Measurements from ENCODE around the gene HOATZ.

The HOATZ gene

DNA sequence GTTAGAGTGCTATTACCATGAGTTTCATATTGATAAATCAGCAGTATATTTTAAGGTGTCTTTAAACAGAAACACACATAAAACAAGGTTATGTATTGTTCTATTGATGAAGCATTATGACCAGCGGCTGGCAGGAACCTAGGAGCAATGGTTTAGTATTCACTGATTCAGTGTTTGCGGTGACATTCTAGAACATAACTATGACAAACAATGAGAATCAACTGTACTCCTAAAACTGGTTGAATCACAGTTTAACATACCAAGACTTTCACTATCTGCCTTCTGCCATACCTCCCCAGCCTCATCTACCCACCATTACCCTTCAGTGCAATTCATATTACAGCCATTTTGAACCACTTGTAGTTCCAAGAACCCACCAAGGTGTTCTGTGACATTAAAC lies 8.8 kb downstream of the HOATZ start:
- no peak for DNase-seq

DNA sequence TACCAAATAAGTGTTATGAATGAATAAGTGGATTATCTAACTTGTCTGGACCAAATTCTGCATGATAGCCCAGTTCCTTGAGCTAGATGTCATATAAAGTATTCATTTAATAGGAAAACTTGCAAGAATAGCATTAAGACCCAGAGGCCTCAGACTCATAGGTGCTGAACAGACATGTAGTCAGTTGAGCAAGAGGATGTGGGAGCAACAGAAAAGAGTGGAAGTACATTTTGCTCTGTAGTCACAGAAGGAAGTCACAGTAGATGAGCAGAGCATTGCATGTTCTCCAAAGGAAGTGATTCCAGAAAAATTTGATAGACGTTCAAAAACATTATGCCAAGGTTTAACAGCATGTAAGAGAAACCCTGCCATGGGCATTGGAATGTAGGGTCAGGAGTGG lies 9.5 kb downstream of the HOATZ start:
- no peak for DNase-seq

DNA sequence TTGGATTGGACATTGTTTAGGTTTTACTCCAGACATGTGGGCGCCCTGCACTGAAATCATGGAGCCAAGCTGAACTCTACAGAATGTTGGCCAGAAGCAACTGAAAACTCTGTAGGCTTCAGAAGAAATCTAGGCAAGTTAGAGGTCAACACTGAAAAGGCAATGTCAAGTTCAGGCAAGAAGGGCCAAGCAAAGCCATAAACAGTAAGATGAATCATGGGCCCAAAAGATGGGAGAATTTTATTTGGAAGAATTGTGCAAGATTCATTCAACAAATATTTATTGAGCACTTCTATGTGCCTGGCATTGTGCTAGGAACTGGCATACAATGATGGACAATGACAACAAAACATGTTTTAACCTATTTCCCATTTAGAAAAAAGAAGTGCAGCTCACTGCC lies 10.9 kb downstream of the HOATZ start:
- no peak for DNase-seq

DNA sequence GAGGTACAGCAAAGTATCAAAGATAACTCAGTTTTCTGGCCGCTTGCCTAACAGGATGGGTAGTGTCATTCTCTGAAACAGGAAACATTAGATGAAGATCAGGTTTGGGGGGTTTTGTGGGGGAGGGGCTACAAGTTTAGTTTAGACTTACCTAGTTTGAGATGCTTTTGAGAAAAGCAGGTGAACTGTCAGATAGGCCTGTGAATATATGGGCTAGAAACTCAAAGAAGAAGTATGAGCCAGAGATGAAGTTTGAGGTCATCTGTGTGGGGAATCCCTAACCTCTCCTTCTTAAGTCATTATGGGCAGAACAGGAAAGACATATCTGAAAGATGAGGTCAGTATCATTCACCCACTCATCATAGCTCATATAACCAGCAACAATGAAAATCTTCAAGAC lies 11.9 kb downstream of the HOATZ start:
- no peak for DNase-seq

DNA sequence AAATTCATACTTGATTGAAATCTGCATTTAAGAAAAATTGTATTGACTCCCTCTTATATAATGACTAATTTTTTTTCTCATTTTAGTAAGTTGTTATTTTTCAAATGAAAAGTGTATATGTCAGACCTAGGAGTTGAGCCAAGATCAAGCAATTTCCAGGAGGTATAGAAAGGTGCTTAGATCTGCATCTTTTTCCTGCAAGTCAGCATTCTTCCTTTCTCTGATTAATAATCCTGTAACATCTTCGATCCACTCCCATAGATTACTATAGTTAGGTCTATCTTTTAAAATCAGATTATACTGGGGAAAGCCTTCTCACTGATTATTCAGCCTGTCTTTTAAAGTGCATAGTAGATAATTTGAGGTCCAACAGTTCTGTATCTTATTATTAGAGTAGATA lies 12.7 kb downstream of the HOATZ start:
- no peak for DNase-seq

DNA sequence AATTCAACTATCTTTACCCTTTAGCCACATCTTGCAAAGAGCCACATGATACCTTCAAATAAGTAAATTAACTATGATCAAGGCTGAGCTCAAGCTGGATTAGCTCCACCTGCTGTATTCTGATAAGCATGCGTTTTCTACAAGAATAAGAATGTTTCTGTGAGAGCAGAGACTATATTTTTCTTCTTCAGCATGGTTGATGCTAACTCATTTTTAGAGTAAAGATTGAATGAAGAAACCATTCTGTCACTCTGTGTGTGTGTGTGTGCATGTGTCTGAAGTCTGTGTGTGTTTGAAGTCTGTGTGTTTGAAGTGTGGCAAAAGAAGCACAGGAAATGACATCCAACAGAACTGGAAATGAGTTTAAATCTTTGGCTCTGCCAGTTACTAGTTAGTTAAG lies 14.0 kb downstream of the HOATZ start:
- DNase-seq: no peak

DNA sequence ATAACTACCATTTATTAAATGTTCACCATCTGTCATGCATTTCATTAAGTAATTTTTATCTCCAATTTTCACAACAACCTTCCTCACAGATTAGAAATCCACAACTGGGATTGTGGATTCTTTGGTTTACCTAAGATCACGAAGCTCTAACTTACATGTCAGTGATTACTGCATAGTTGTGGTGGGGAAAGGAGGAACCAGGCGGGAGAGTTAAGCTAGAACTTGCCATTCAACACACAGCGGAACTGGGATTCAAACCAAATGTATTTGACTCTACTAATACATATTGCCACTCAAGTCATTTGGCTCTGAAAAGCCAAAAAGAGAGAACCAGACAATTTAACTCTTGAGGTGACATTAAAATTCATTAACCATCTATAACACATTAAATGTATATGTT lies 15.5 kb downstream of the HOATZ start:
- DNase-seq: no peak

DNA sequence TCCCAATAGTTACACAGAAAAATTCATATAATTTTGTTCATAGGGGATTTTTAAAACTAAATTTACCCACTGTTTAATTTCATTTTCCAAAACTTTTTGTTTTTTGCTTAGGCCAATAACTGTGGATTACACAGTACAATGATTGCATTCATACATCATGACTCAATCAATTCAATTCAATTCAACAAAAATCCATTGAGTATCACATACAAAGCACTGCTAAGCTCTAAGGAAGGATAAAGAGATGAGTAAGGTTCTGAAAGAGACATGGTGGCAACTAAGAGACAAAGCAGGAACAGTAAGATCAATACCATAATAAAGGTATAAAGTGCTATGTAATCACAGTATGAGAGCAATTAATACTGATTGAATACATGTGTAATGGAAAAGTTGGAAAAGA lies 16.6 kb downstream of the HOATZ start:
- DNase-seq: no peak

DNA sequence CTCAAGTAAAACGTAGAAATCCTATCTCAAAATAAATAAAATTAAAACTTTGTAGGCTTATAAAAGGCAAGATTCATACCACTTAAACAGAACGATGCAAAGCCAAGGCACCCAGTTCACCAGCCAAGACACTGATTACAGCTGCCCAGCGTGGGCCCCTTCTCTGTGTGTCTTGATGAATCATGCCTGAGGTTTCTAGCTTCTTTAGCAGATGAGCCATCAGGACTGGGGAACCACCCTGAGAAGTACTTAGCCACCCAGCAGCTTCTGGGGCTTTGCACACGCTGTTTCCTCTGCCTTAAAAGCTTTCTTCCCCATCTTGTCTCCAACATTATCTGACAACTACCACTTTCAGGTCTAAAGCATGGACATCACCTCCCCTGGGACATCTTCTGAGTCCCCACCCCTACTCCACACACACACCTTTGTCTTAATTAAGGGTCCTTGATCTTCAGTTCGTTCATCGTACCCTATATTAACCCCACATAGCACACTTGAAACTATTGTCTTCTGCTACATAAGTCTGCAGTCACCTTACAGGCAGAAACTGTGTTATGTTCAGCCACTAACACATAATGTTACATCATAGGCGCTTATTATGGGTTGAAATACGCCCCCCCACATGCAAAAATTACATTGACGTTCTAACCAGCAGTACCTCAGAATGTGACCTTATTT lies 17.2 kb downstream of the HOATZ start:
- peak; percentile 64 to 72 for DNase-seq

DNA sequence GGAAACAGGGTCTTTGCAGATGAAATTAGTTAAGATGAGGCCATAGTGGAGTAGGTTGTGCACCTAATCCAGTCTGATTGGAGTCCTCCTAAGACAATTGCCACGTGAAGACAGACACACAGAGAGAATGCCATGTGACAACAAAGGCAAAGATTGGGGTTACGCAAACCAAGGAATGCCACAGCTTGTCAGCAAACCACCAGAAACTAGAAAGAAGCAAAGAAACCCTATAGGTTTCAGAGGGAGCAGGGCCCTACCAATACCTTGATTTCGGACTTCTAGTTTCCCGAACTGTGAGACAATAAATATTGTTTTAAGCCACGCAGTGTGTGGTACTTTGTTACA lies 17.8 kb downstream of the HOATZ start:
- no peak for DNase-seq

DNA sequence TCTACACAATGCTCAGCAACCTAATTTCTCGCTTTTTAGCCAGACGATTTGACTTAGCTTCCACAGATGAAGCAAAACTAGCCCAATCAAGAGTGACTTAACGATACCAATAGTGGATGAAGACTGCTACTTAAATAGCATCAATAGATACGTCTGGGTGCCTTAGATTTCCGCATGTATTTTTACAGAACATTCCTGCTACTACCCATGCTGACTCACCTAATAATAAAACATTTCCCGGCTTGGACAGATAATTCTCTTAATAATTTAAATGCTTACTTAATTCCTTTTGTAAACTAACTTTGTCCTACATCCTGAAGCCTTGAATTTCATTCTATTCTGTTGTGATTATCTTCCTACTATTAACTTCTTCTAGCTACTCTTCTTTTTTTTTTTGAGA lies 20.7 kb downstream of the HOATZ start:
- no peak for DNase-seq

DNA sequence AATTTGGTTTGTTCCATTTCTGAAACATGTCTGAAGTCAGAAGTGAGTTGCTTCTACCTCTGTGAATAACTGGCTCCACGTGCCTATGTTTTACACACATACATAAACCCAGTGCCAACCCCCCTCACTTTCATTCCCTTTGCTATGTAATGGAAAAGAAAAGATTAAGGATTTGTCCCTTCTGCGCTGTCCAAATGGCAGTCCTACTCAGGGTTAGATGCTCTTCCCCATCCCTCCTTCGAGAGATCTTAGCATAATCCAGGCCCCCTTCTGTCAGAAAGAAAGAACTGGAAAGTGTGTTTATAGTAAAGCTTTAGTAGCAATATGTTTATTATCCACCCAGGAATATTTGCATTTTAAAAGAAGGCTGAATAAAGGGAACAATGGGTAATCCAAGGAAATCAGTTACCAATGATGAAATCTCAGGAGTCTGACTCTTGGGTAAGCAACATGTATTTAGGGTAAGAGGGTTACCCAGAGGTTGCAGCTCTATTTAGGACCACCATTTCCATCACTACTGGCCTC lies 22.8 kb downstream of the HOATZ start:
- no peak for DNase-seq

DNA sequence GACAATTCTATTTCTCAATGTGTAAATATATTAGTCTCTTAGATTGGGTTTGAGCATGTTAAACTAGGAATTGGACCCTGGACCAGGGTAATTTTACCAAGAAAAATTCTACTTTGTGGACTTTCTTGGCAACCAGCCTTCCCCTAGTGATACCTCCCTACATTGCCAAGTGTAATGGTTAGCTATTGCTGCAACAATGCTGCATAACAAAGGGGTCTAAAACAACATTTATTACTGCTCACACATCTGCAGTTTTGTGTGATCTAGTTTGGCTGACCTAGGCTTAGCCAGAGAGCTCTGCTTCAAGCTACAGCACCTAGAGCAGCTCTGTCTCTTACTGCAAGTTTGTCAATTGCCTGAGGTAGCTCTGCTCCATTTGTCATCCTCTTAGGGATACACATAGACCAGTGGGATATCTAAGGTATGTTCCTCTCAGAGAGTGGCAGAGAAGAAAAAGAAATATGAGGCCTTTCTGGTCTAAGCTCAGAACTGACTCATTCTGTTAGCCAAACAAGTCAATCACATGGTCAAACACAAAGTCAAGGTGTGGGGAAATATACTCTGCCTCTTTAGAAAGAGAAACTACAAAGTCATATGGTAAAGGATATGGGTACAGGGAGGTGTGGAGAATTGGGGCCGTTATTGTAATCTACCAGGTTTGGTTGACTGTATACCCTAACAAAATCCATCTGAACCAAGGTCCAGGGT lies 24.0 kb downstream of the HOATZ start:
- no peak for DNase-seq

DNA sequence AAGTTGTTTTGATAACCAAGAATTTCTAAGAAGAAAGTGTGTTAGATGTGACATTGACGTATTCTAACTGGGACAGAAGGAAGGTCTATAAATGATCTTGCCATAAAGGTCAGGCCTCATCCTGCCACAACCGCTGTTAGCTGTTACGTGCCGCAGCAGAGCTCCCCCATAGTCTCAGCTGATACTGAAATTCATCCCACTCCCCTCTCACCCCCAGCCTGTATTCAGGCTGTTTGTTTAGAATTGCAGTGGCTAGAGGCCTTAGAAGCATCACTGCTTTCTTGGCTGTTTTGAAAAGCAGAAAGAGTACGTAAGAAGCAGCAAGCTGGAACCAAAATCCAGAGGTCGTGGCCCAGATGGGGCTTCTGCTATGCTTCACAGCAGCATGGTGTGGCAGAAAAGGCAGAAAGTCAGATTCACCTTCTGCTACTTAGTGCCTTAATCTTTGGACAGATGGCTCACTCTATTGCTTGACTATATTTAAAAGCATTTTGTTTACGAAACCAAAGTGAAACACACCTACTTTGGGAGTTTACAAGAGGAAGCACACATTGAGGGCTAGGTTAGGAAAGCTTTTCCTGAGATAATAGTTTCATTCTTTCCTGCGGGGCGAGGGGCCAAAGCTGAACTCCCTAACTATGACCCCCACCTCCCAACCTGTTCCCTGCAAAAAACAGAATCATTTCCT lies 25.0 kb downstream of the HOATZ start:
- no peak for DNase-seq

DNA sequence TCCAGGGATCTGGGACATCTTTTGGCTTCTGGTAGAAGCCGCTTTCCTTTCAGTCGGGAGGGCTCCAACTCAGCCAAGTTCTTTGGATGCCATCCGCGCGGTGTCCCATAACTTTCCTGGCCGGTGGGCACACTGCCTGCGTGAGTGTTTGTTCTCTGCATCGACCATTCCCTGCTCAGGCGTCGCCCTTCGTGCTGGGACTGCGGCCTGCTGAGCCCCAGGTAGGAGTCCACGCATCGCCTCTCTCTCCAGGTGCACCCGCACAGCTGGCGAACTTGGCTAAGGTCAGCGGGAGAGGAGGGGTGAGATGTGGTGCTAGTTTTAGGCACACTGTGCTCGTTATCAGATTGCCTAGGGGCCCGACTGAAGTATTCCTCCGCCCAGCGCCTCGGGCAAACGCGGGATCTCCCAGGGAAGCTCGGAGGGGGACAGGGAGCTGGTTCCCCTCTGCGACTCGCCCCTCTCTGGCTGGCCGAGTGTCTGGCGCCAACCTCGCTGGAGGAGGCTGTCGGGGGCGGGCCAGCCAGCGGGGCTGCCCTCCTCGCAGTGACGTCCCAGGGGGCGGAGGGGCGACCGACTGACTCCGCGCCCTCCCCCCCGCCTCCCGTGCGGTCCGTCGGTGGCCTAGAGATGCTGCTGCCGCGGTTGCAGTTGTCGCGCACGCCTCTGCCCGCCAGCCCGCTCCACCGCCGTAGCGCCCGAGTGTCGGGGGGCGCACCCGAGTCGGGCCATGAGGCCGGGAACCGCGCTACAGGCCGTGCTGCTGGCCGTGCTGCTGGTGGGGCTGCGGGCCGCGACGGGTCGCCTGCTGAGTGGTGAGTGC lies 25.7 kb downstream of the HOATZ start, which contains the start of gene LAYN:
Gene LAYN (plus strand): TSS at position 607 of the 823 bp plus-strand sequence. CDS start 124 bp downstream, at position 731.
- DNase-seq: peak in 1 of 2 donors; percentile 48

DNA sequence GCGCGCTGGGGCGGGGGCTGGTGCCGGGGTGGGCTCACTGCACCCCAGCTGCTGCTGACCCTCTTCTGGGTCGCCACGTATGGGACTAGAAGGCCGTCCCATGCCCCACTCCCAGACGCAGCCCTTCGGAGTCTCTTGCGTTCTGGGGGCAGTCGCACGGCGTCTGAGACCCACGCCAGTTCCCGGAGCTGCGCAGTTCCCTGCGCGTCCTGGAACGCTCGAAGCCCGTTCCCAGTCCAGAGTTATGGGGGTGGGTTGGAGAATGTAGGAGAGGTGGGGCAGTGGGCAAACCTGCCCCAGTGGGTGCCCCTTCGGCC lies 26.3 kb downstream of the HOATZ start:
- DNase-seq: no peak

DNA sequence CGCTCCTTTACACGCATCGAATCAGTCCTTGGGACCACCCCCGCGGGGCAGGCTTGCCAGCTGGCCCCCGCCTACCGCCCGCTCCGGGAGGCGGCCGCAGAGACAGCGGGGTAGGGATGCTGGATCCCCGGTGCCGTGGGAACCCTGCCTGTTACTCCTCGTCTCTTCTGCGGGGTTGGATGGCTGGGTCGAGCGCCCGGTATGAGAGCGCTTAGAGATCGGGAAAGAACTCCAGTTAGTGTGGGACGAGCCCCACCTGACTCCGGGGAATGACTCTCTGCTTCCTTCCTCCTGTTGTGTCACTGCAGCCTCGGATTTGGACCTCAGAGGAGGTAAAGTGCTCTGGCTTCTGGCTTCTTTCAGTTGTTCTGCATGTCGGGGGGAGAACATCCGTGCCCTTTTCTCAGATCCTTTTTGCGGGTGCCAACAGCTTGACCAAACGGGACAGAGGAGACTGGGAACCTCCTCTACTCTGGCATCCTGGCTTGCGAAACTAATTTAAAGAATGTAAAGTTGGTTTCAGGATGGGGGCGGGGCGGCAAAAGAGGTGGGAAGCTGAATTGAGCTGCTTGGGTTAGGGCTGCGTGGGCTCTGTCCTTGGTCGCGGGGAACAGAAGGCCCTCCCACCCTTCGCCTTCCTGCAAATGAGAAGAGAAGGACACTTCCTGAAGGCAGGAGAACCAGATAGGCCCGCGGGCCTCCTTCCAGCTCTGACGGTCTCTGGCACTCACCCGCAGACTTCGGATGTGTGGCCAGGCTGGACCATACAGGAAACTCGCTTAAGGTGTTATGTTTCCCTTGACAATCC lies 26.9 kb downstream of the HOATZ start:
- DNase-seq: peak in 1 of 2 donors; percentile 16

DNA sequence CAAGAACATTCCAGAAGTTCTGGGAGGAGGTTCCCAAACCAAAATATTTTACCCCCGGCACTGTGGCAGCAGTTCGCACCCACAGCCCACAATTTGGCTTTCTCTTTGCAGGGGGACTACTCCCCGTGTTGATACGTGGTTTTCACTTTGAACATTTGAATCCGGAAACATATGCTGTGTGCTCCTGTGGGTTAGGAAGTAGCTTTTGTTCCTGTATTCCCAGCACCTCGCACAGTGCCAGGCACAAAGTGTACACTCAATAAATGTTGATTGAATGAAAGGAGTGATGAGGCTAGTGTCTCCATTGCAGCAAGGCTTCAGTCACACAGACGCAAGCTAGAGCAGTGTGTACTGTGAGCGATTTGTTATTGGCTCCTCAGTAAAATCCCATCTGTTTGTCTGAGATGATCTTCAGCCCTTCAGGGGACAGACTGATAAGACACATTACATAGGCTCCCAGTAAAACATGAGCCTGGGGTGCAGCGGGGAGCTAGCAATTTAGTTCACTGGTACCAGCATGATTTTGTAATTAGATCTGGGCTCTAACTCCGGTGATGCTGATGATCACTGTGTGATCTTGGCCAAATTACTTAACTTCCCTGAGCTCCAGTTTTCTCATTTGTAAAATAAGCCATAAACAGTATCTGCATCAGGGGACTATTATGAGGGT lies 28.2 kb downstream of the HOATZ start:
- DNase-seq: no peak

DNA sequence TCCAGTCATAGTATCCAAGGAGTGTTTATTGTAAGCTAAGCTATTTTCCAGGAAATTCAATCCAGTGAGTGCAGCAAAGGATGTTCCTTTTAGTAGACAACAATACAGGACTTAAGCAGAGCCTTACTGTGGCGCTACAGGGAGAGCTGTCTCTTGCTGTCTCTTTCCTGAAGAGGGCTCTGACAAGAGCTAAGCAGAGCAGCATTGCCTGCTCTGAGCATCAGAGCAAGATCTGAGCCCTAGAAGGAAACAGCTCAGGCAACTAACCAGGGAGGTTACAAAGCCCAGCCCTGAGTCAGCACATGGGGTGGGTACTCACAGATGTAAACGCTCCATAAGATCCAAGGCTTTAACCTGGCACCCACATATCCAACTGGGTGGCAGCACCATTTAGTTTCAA lies 33.9 kb downstream of the HOATZ start:
- no peak for DNase-seq

DNA sequence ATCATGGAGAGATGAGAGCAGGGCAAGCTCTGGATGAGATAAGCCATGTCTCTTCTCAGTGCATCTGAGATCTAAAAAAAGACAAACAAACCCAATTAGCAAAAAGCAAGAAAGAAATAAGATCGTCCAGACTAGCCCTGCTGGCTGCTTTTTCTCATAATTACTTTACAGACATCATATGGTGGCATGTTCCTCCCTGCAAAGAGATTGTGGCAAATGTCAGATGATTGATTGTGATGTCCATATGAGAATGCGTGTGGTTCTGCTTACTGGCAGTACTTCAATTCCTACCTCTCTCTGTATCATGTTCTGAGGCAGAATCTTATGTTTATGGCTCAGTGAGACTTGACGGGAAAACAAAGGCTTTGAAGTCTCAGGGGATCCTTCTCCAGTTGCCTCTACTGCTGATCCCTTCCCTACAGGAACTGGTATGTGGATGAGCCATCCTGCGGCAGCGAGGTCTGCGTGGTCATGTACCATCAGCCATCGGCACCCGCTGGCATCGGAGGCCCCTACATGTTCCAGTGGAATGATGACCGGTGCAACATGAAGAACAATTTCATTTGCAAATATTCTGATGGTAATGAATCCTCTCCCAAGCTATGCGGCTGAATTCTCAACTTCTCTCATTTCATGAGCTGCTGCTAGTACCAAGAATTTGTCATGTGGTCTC lies 34.8 kb downstream of the HOATZ start:
- no peak for DNase-seq

DNA sequence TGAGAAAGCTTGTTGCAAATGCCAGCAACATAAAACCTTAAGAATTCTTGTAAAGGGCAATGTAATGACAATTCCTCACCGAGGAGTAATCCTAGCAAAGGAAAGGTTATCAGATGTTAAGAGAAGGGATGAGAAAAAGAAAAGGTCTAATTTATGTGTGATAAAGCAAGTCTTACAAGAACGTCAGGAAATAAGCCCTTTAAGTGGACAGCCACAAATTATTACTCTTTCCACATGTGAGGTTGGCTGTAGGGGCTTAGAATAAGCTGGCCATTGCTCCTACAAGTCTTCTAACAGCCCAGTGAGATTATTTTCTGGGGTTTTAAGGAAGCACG lies 35.3 kb downstream of the HOATZ start:
- DNase-seq: no peak
